Fibroblast of the aortic adventitia (primary cell): ENCODE data around the gene GJA3. TPM values are rescaled to one million over a fixed set of nuclear protein-coding genes. Genes with fewer than 3 reads are reported as not detected.
A peak's percentile ranks its signal among the peaks of the same experiment; 100 is the strongest.

Source experiments
- DNase-seq: peaks from one replicate; pipeline ENCODE4 v3.0.0-alpha.2; 2010; ENCODE audit warnings: low read depth
- H3K4me3 ChIP-seq: 2 replicates; pipeline ENCODE4 v1.5.1; 2011; ENCODE audit warnings: low read depth, mild to moderate bottlenecking, control low read depth, low read length, moderate library complexity
- CTCF ChIP-seq: IDR thresholded peaks from 2 replicates; pipeline ENCODE4 v1.5.1; 2011; ENCODE audit warnings: mild to moderate bottlenecking, low read length, control low read depth, inconsistent platforms; ENCODE audit not compliant: insufficient read depth
- total RNA-seq: library from RNA; depleted of rRNA; stranded (reverse); fragments of >200 nt; gene quantifications from 2 replicates; pipeline ENCODE4 v1.2.3, GENCODE V29; 2012; ENCODE audit warnings: low replicate concordance

The GJA3 gene
- total RNA-seq, 1 donor = 0.90 TPM

GRCh38 chr13:20195801-20196200, 34.9 kb upstream of the GJA3 start:
- no peak overlapping the region for H3K4me3 ChIP-seq
- no peak for TF ChIP-seq CTCF
- DNase-seq = no peak

GRCh38 chr13:20193907-20194631, 33.2 kb upstream of the GJA3 start:
- DNase-seq = no peak
- no peak for TF ChIP-seq CTCF
- H3K4me3 ChIP-seq = no peak overlapping the region

- DNase-seq = peak; percentile 12
- peak overlapping the region; percentile 18 for H3K4me3 ChIP-seq
- no peak for TF ChIP-seq CTCF
These were observed 32.5 kb upstream of the GJA3 start for GRCh38 chr13:20193162-20193906.

GRCh38 chr13:20192836-20193161, 31.9 kb upstream of the GJA3 start, which contains the start of gene GJB2:
Gene GJB2, minus strand, starts transcription at chr13:20192938. Its CDS starts 3,357 bp downstream, at chr13:20189581.
- no peak for TF ChIP-seq CTCF
- no peak for DNase-seq
- peak within 1 kb of the TSS; percentile 51 for H3K4me3 ChIP-seq

- TF ChIP-seq CTCF = no peak
- peak; percentile 10 for DNase-seq
These were observed 31.4 kb upstream of the GJA3 start for GRCh38 chr13:20192158-20192835.

GRCh38 chr13:20191311-20192157, 30.7 kb upstream of the GJA3 start:
- no peak for DNase-seq
- no peak for TF ChIP-seq CTCF
- no peak overlapping the region for H3K4me3 ChIP-seq

More at GRCh38 chr13:20192158-20192835, 31.4 kb upstream of the GJA3 start:
- H3K4me3 ChIP-seq = peak overlapping the region; percentile 51
